K562 (cell line): ENCODE measurements around the gene PDCD6IP. TPM values are rescaled to one million over a fixed set of nuclear protein-coding genes. Genes with fewer than 3 reads are reported as not detected.

Experiments used
- ATAC-seq: fragments of 200-7000 bp; cut with Tn5 transposase; 3 replicates; pipeline ENCODE4 v1.9.1; 2020; ENCODE audit warnings: moderate library complexity
- BruUV-seq: library from RNA; stranded (reverse); fragments of 400-500 nt; replicated peaks from 2 replicates; lab custom pipeline; 2021; lab: Mats Ljungman, UMichigan
- CTCF ChIA-PET: fragments of 300-600 bp; formaldehyde crosslinking; extraction: SDS; loops from one replicate; lab custom pipeline; 2021; ENCODE audit warnings: low intra/inter-chr PET ratio; lab: Yijun Ruan, JAX
- POLR2A ChIA-PET: fragments of 300-600, 350-650 bp; sonication (Branson Sonifier 250); formaldehyde crosslinking; extraction: SDS; loops from one replicate; lab custom pipeline; 2021; ENCODE audit warnings: antibody characterized with exemption, inconsistent platforms; lab: Yijun Ruan, JAX
- DNase-seq, 4 experiments: peaks; one replicate each; pipeline versions ENCODE4 v3.0.0 to v3.0.0-alpha.2; 2011 to 2018; ENCODE audit warnings: low spot score in 3 of 4, mixed read lengths in 3 of 4; ENCODE audit errors: extremely low read depth in 1 of 4
- FAIRE-seq: peaks from 2 replicates; lab custom pipeline; 2011; peaks lifted over from hg19 to GRCh38; lab: Jason Lieb, UNC
- H2AFZ ChIP-seq: 2 replicates; pipeline ENCODE4 v1.6.0; 2011; ENCODE audit warnings: low read depth, low read length, control low read depth, inconsistent platforms
- H3K27ac ChIP-seq: fragments of 200-600 bp; 3 replicates; pipeline ENCODE4 v1.8.0; 2011; ENCODE audit warnings: low read depth, mild to moderate bottlenecking, control low read depth, inconsistent platforms, low read length, moderate library complexity, mixed read lengths; ENCODE audit errors: extremely low read depth
- H3K27me3 ChIP-seq, 2 experiments: fragments of 300-600 bp in 1 of 2; 2 replicates in 1 of 2; 3 replicates in 1 of 2; pipeline versions ENCODE4 v1.6.0 to v1.8.0; 2011; ENCODE audit warnings: inconsistent platforms in 2 of 2, low read length in 2 of 2, mild to moderate bottlenecking in 1 of 2, mixed read lengths in 1 of 2, moderate library complexity in 1 of 2; ENCODE audit not compliant: control insufficient read depth in 2 of 2, insufficient read depth in 2 of 2
- H3K36me3 ChIP-seq: fragments of 300-600 bp; 3 replicates; pipeline ENCODE4 v1.8.0; 2011; ENCODE audit warnings: mild to moderate bottlenecking, low read length, inconsistent platforms; ENCODE audit not compliant: control insufficient read depth, insufficient read depth
- H3K4me1 ChIP-seq, 2 experiments: fragments of 200-600 bp in 1 of 2; replicated peaks in 1 of 2; 2 replicates in 1 of 2; 3 replicates in 1 of 2; pipeline versions ENCODE4 v1.5.1 to v1.8.0; 2011; ENCODE audit warnings: inconsistent platforms in 2 of 2, low read length in 2 of 2, mild to moderate bottlenecking in 1 of 2, mixed read lengths in 1 of 2, moderate library complexity in 1 of 2; ENCODE audit not compliant: control insufficient read depth in 2 of 2, insufficient read depth in 2 of 2
- H3K4me2 ChIP-seq: 2 replicates; pipeline ENCODE4 v1.6.1; 2011; ENCODE audit warnings: low read length, control low read depth, inconsistent platforms, mixed read lengths; ENCODE audit not compliant: insufficient read depth
- H3K4me3 ChIP-seq: fragments of 200-600 bp; sonication (generic), shearing (Covaris generic); 2 replicates; pipeline ENCODE4 v1.5.1; 2016; ENCODE audit warnings: control low read depth, inconsistent platforms
- H3K79me2 ChIP-seq: fragments of 200-600 bp; 3 replicates; pipeline ENCODE4 v1.8.0; 2011; ENCODE audit warnings: low read length, inconsistent platforms; ENCODE audit not compliant: control insufficient read depth, insufficient read depth
- H3K9ac ChIP-seq, 2 experiments: 2 replicates each; pipeline versions ENCODE4 v1.6.0 to v1.6.1; 2011; ENCODE audit warnings: low read depth in 2 of 2, low read length in 2 of 2, control low read depth in 1 of 2, inconsistent platforms in 1 of 2, mild to moderate bottlenecking in 1 of 2, mixed read lengths in 1 of 2; ENCODE audit not compliant: insufficient read depth in 1 of 2
- H3K9me1 ChIP-seq: one replicate; pipeline ENCODE4 v1.6.0; 2011; ENCODE audit warnings: inconsistent platforms, mild to moderate bottlenecking, low read length, moderate library complexity; ENCODE audit not compliant: control insufficient read depth, insufficient read depth
- H3K9me3 ChIP-seq: replicated peaks from 2 replicates; pipeline ENCODE4 v1.5.1; 2011; ENCODE audit warnings: low read depth, low read length, inconsistent platforms; ENCODE audit not compliant: control insufficient read depth, insufficient read depth
- H4K20me1 ChIP-seq: replicated peaks from 2 replicates; pipeline ENCODE4 v1.6.1; 2011; ENCODE audit warnings: low read length, inconsistent platforms, mixed read lengths; ENCODE audit not compliant: control insufficient read depth, insufficient read depth
- ARNT ChIP-seq, 2 experiments: fragments of 450-650 bp; IDR thresholded peaks; 2 replicates each; pipeline ENCODE4 v1.6.1; 2016; ENCODE audit warnings: mild to moderate bottlenecking in 1 of 2
- EHMT2 ChIP-seq: fragments of 450-650 bp; IDR thresholded peaks from 2 replicates; pipeline ENCODE4 v1.6.1; 2018; ENCODE audit warnings: antibody characterized with exemption
- HNRNPUL1 ChIP-seq: fragments of 200-400 bp; formaldehyde crosslinking; IDR thresholded peaks from 2 replicates; pipeline ENCODE4 v1.6.1; 2017; ENCODE audit warnings: low read length
- LEF1 ChIP-seq: fragments of 450-650 bp; IDR thresholded peaks from 2 replicates; pipeline ENCODE4 v1.6.1; 2016; ENCODE audit warnings: mild to moderate bottlenecking
- OTX1 ChIP-seq: fragments of 450-650 bp; formaldehyde crosslinking; IDR thresholded peaks from 2 replicates; pipeline ENCODE4 v1.4.0; 2022; ENCODE audit warnings: mild to moderate bottlenecking
- POLR2A ChIP-seq: fragments of 450-650 bp; conservative IDR thresholded peaks from 2 replicates; pipeline ENCODE4 v1.6.1; 2016
- SUPT5H ChIP-seq: fragments of 450-650 bp; IDR thresholded peaks from 2 replicates; pipeline ENCODE4 v1.6.1; 2016
- ZNF75A ChIP-seq: fragments of 450-650 bp; formaldehyde crosslinking; IDR thresholded peaks from 2 replicates; pipeline ENCODE4 v1.4.0; 2020; ENCODE audit warnings: mild to moderate bottlenecking
- WGBS: fragments of 100-300 bp; shearing (Covaris generic); methylation state at CpG from one replicate; pipeline ENCODE4 v1.1.6; 2016; ENCODE audit warnings: low coverage, mixed read lengths; ENCODE audit not compliant: insufficient coverage; ENCODE audit errors: missing lambda C conversion rate; 5-methylcytosine and 5-hydroxymethylcytosine counted together
- in situ Hi-C: fragments of 300-500 bp; cut with MboI; formaldehyde crosslinking; loops from 4 replicates; pipeline ENCODE4 v1.15.0; 2018; ENCODE audit warnings: inconsistent platforms, mixed read lengths
- intact Hi-C: fragments of 100-400 bp; cut with micrococcal nuclease; formaldehyde crosslinking; loops from 2 replicates; pipeline ENCODE4 v1.14.2; 2022
- polyA plus RNA-seq, 8 experiments: library from polyadenylated mRNA; depleted of rRNA in 4 of 8; stranded (reverse) in 5 of 8; unstranded in 3 of 8; fragments of >200 nt; fragmentation: Nextera tagmentation in 2 of 8; fragmentation: Illumina TruSeq in 1 of 8; extraction: Ambion mirVana in 2 of 8; extraction: Trizol in 1 of 8; gene quantifications; 2 replicates each; pipeline versions ENCODE4 v1.2.1 to v1.2.3, GENCODE V29; 2011 to 2014; ENCODE audit warnings: inconsistent platforms in 1 of 8, missing spikeins in 1 of 8
- total RNA-seq, 7 experiments: library from RNA; depleted of rRNA in 6 of 7; stranded (reverse); fragments of >200 nt in 6 of 7; fragmentation: Illumina TruSeq in 2 of 7; extraction: Trizol in 2 of 7; gene quantifications; 2 replicates each; pipeline versions ENCODE4 v1.2.1 to v1.2.3, GENCODE V29; 2011 to 2021; ENCODE audit warnings: low replicate concordance in 1 of 7
- TF ChIP-seq, protein P1 (sequence below): sonication (generic); IDR thresholded peaks from 2 replicates; pipeline ENCODE4 v1.6.1; 2016
- TF ChIP-seq, protein P2 (sequence below): fragments of 250-450 bp; sonication (Bioruptor Pico); IDR thresholded peaks from 2 replicates; pipeline ENCODE4 v1.8.0; 2022; ENCODE audit warnings: moderate library complexity, mild to moderate bottlenecking, inconsistent platforms
- TF ChIP-seq, protein P3 (sequence below): fragments of 450-650 bp; IDR thresholded peaks from 2 replicates; pipeline ENCODE4 v1.6.1; 2016; ENCODE audit warnings: missing biosample characterization, missing genetic modification characterization

The PDCD6IP gene
- total and polyA plus RNA-seq, 9 of the 15 experiments (the other 6 are each of a cell fraction or from before 2014, with no cell fraction given), result 40.2 to 302 (median 122) TPM

DNA sequence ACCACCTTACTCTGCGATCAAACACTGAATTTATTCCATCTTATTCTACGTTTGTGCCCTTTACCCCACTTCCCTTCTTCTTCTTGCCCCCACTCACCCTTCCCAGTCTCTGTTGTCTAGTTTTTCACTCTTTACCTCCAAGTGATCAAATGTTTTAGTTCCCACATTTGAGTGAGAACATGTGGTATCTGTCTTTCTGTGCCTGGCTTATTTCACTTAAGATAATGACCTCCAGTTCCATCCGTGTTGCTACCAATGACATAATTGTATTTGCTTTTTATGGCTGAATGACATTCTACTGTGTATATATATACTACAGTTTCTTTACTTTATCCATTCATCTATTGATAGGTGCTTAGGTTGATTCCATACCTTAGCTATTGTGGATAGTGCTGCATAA lies 78.8 kb downstream of the PDCD6IP start:
- ChIA-PET CTCF (no interaction called here), POLR2A (interaction anchor here (0.8 kb wide), 1 partner anchor 14 kb away, joined by 3 read pairs; no protein-coding TSS in a partner anchor)
- no peak for ATAC-seq
- Histone ChIP-seq H3K9me1 (no peaks in the 10 kb centered on the region), H4K20me1 (no peaks in the 10 kb centered on the region), H3K36me3 (no peaks in the 10 kb centered on the region), H3K27ac (no peak overlapping the region), H3K9me3 (no peaks in the 10 kb centered on the region), H3K9ac (no peak overlapping the region), H3K27me3 (no peaks in the 10 kb centered on the region), H3K4me2 (no peak overlapping the region), H2AFZ (no peak overlapping the region), H3K79me2 (no peaks in the 10 kb centered on the region), H3K4me3 (no peak overlapping the region), H3K4me1 (no peaks in the 10 kb centered on the region; a peak in 1 of 5 replicates)
- intact Hi-C loops (no loop called here), in situ Hi-C loops (loop anchor here (25.0 kb wide), 1 partner anchor 385 kb away; no protein-coding TSS in a partner anchor)
- no peak for DNase-seq
- 16% methylated on average over 3 of the region's 3 CpGs for WGBS
- TF ChIP-seq HNRNPUL1 (no peak), EHMT2 (no peak), SUPT5H (no peak), POLR2A (no peak), OTX1 (CRISPR knock-in tag) (no peak), LEF1 (no peak), ZNF75A (CRISPR knock-in tag) (no peak), ARNT (IDR thresholded peaks at IDR 0.05) (no peak)
- TF ChIP-seq, protein P1, sequence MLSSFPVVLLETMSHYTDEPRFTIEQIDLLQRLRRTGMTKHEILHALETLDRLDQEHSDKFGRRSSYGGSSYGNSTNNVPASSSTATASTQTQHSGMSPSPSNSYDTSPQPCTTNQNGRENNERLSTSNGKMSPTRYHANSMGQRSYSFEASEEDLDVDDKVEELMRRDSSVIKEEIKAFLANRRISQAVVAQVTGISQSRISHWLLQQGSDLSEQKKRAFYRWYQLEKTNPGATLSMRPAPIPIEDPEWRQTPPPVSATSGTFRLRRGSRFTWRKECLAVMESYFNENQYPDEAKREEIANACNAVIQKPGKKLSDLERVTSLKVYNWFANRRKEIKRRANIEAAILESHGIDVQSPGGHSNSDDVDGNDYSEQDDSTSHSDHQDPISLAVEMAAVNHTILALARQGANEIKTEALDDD, result no peak
- TF ChIP-seq, protein P2, sequence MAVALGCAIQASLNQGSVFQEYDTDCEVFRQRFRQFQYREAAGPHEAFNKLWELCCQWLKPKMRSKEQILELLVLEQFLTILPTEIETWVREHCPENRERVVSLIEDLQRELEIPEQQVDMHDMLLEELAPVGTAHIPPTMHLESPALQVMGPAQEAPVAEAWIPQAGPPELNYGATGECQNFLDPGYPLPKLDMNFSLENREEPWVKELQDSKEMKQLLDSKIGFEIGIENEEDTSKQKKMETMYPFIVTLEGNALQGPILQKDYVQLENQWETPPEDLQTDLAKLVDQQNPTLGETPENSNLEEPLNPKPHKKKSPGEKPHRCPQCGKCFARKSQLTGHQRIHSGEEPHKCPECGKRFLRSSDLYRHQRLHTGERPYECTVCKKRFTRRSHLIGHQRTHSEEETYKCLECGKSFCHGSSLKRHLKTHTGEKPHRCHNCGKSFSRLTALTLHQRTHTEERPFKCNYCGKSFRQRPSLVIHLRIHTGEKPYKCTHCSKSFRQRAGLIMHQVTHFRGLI, result no peak
- TF ChIP-seq, protein P3, sequence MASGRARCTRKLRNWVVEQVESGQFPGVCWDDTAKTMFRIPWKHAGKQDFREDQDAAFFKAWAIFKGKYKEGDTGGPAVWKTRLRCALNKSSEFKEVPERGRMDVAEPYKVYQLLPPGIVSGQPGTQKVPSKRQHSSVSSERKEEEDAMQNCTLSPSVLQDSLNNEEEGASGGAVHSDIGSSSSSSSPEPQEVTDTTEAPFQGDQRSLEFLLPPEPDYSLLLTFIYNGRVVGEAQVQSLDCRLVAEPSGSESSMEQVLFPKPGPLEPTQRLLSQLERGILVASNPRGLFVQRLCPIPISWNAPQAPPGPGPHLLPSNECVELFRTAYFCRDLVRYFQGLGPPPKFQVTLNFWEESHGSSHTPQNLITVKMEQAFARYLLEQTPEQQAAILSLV (tag), result no peak
- no TSS peak for BruUV-seq
- no peak for FAIRE-seq
